K562 (cell line): ENCODE data around the gene KRTAP16-1. TPM values are rescaled to one million over a fixed set of nuclear protein-coding genes. Genes with fewer than 3 reads are reported as not detected.

Experiments
- ATAC-seq: fragments of 200-7000 bp; cut with Tn5 transposase; 3 replicates; pipeline ENCODE4 v1.9.1; 2020; ENCODE audit warnings: moderate library complexity
- BruUV-seq: library from RNA; stranded (reverse); fragments of 400-500 nt; replicated peaks from 2 replicates; lab custom pipeline; 2021; lab: Mats Ljungman, UMichigan
- CTCF ChIA-PET: fragments of 300-600 bp; formaldehyde crosslinking; extraction: SDS; loops from one replicate; lab custom pipeline; 2021; ENCODE audit warnings: low intra/inter-chr PET ratio; lab: Yijun Ruan, JAX
- POLR2A ChIA-PET: fragments of 300-600, 350-650 bp; sonication (Branson Sonifier 250); formaldehyde crosslinking; extraction: SDS; loops from one replicate; lab custom pipeline; 2021; ENCODE audit warnings: antibody characterized with exemption, inconsistent platforms; lab: Yijun Ruan, JAX
- DNase-seq, 4 experiments: peaks; one replicate each; pipeline versions ENCODE4 v3.0.0 to v3.0.0-alpha.2; 2011 to 2018; ENCODE audit warnings: low spot score in 3 of 4, mixed read lengths in 3 of 4; ENCODE audit errors: extremely low read depth in 1 of 4
- FAIRE-seq: peaks from 2 replicates; lab custom pipeline; 2011; peaks lifted over from hg19 to GRCh38; lab: Jason Lieb, UNC
- H2AFZ ChIP-seq: 2 replicates; pipeline ENCODE4 v1.6.0; 2011; ENCODE audit warnings: low read depth, low read length, control low read depth, inconsistent platforms
- H3K27ac ChIP-seq: fragments of 200-600 bp; 3 replicates; pipeline ENCODE4 v1.8.0; 2011; ENCODE audit warnings: low read depth, mild to moderate bottlenecking, control low read depth, inconsistent platforms, low read length, moderate library complexity, mixed read lengths; ENCODE audit errors: extremely low read depth
- H3K27me3 ChIP-seq, 2 experiments: fragments of 300-600 bp in 1 of 2; 2 replicates in 1 of 2; 3 replicates in 1 of 2; pipeline versions ENCODE4 v1.6.0 to v1.8.0; 2011; ENCODE audit warnings: inconsistent platforms in 2 of 2, low read length in 2 of 2, mild to moderate bottlenecking in 1 of 2, mixed read lengths in 1 of 2, moderate library complexity in 1 of 2; ENCODE audit not compliant: control insufficient read depth in 2 of 2, insufficient read depth in 2 of 2
- H3K36me3 ChIP-seq: fragments of 300-600 bp; 3 replicates; pipeline ENCODE4 v1.8.0; 2011; ENCODE audit warnings: mild to moderate bottlenecking, low read length, inconsistent platforms; ENCODE audit not compliant: control insufficient read depth, insufficient read depth
- H3K4me1 ChIP-seq, 2 experiments: fragments of 200-600 bp in 1 of 2; replicated peaks in 1 of 2; 2 replicates in 1 of 2; 3 replicates in 1 of 2; pipeline versions ENCODE4 v1.5.1 to v1.8.0; 2011; ENCODE audit warnings: inconsistent platforms in 2 of 2, low read length in 2 of 2, mild to moderate bottlenecking in 1 of 2, mixed read lengths in 1 of 2, moderate library complexity in 1 of 2; ENCODE audit not compliant: control insufficient read depth in 2 of 2, insufficient read depth in 2 of 2
- H3K4me2 ChIP-seq: 2 replicates; pipeline ENCODE4 v1.6.1; 2011; ENCODE audit warnings: low read length, control low read depth, inconsistent platforms, mixed read lengths; ENCODE audit not compliant: insufficient read depth
- H3K4me3 ChIP-seq: fragments of 200-600 bp; sonication (generic), shearing (Covaris generic); 2 replicates; pipeline ENCODE4 v1.5.1; 2016; ENCODE audit warnings: control low read depth, inconsistent platforms
- H3K79me2 ChIP-seq: fragments of 200-600 bp; 3 replicates; pipeline ENCODE4 v1.8.0; 2011; ENCODE audit warnings: low read length, inconsistent platforms; ENCODE audit not compliant: control insufficient read depth, insufficient read depth
- H3K9ac ChIP-seq, 2 experiments: 2 replicates each; pipeline versions ENCODE4 v1.6.0 to v1.6.1; 2011; ENCODE audit warnings: low read depth in 2 of 2, low read length in 2 of 2, control low read depth in 1 of 2, inconsistent platforms in 1 of 2, mild to moderate bottlenecking in 1 of 2, mixed read lengths in 1 of 2; ENCODE audit not compliant: insufficient read depth in 1 of 2
- H3K9me1 ChIP-seq: one replicate; pipeline ENCODE4 v1.6.0; 2011; ENCODE audit warnings: inconsistent platforms, mild to moderate bottlenecking, low read length, moderate library complexity; ENCODE audit not compliant: control insufficient read depth, insufficient read depth
- H3K9me3 ChIP-seq: replicated peaks from 2 replicates; pipeline ENCODE4 v1.5.1; 2011; ENCODE audit warnings: low read depth, low read length, inconsistent platforms; ENCODE audit not compliant: control insufficient read depth, insufficient read depth
- H4K20me1 ChIP-seq: replicated peaks from 2 replicates; pipeline ENCODE4 v1.6.1; 2011; ENCODE audit warnings: low read length, inconsistent platforms, mixed read lengths; ENCODE audit not compliant: control insufficient read depth, insufficient read depth
- BHLHE40 ChIP-seq: IDR thresholded peaks from 2 replicates; pipeline ENCODE4 v1.6.1; 2011; ENCODE audit warnings: low read length, improper control_type of control experiment
- EHMT2 ChIP-seq: fragments of 450-650 bp; IDR thresholded peaks from 2 replicates; pipeline ENCODE4 v1.6.1; 2018; ENCODE audit warnings: antibody characterized with exemption
- GABPA ChIP-seq: fragments of 200-800 bp; sonication (Bioruptor generic); conservative IDR thresholded peaks from 2 replicates; pipeline ENCODE4 v1.6.1; 2016; ENCODE audit warnings: low read depth, missing genetic modification characterization, missing compliant biosample characterization
- HMGN3 ChIP-seq: IDR thresholded peaks from 2 replicates; pipeline ENCODE4 v1.6.1; 2011; ENCODE audit warnings: borderline replicate concordance, low read depth, mild to moderate bottlenecking, mixed read lengths, low read length; ENCODE audit not compliant: insufficient read length; ENCODE audit errors: extremely low read depth
- HNRNPUL1 ChIP-seq: fragments of 200-400 bp; formaldehyde crosslinking; IDR thresholded peaks from 2 replicates; pipeline ENCODE4 v1.6.1; 2017; ENCODE audit warnings: low read length
- HOXB6 ChIP-seq: fragments of 250-450 bp; sonication (Bioruptor Pico); IDR thresholded peaks from 2 replicates; pipeline ENCODE4 v1.5.1; 2022; ENCODE audit warnings: mild to moderate bottlenecking, borderline replicate concordance
- MBD2 ChIP-seq: sonication (generic); IDR thresholded peaks from 2 replicates; pipeline ENCODE4 v1.6.1; 2016; ENCODE audit warnings: low read depth, borderline replicate concordance
- MIER1 ChIP-seq: fragments of 450-650 bp; IDR thresholded peaks from 2 replicates; pipeline ENCODE4 v1.6.1; 2016; ENCODE audit warnings: antibody characterized with exemption, mild to moderate bottlenecking, low read depth
- RCOR1 ChIP-seq, 2 experiments: IDR thresholded peaks; 2 replicates each; pipeline ENCODE4 v1.6.1; 2012; ENCODE audit warnings: low read depth in 2 of 2, low read length in 2 of 2, borderline replicate concordance in 1 of 2, improper control_type of control experiment in 1 of 2
- STAG1 ChIP-seq: sonication (generic); formaldehyde crosslinking; IDR thresholded peaks from 2 replicates; pipeline ENCODE4 v1.5.0; 2020; ENCODE audit warnings: missing genetic modification reagents, borderline replicate concordance
- ZNF311 ChIP-seq: fragments of 250-450 bp; sonication (Bioruptor Pico); IDR thresholded peaks from 2 replicates; pipeline ENCODE4 v1.4.0; 2020; ENCODE audit warnings: mild to moderate bottlenecking, moderate library complexity
- WGBS: fragments of 100-300 bp; shearing (Covaris generic); methylation state at CpG from one replicate; pipeline ENCODE4 v1.1.6; 2016; ENCODE audit warnings: low coverage, mixed read lengths; ENCODE audit not compliant: insufficient coverage; ENCODE audit errors: missing lambda C conversion rate; 5-methylcytosine and 5-hydroxymethylcytosine counted together
- in situ Hi-C: fragments of 300-500 bp; cut with MboI; formaldehyde crosslinking; loops from 4 replicates; pipeline ENCODE4 v1.15.0; 2018; ENCODE audit warnings: inconsistent platforms, mixed read lengths
- intact Hi-C: fragments of 100-400 bp; cut with micrococcal nuclease; formaldehyde crosslinking; loops from 2 replicates; pipeline ENCODE4 v1.14.2; 2022
- polyA plus RNA-seq, 8 experiments: library from polyadenylated mRNA; depleted of rRNA in 4 of 8; stranded (reverse) in 5 of 8; unstranded in 3 of 8; fragments of >200 nt; fragmentation: Nextera tagmentation in 2 of 8; fragmentation: Illumina TruSeq in 1 of 8; extraction: Ambion mirVana in 2 of 8; extraction: Trizol in 1 of 8; gene quantifications; 2 replicates each; pipeline versions ENCODE4 v1.2.1 to v1.2.3, GENCODE V29; 2011 to 2014; ENCODE audit warnings: inconsistent platforms in 1 of 8, missing spikeins in 1 of 8
- total RNA-seq, 7 experiments: library from RNA; depleted of rRNA in 6 of 7; stranded (reverse); fragments of >200 nt in 6 of 7; fragmentation: Illumina TruSeq in 2 of 7; extraction: Trizol in 2 of 7; gene quantifications; 2 replicates each; pipeline versions ENCODE4 v1.2.1 to v1.2.3, GENCODE V29; 2011 to 2021; ENCODE audit warnings: low replicate concordance in 1 of 7
- TF ChIP-seq, protein P1 (sequence below), 2 experiments: fragments of 450-650 bp in 1 of 2; sonication (generic) in 1 of 2; formaldehyde crosslinking; conservative IDR thresholded peaks; 2 replicates each; pipeline versions ENCODE4 v1.4.0 to v1.8.1; 2020 to 2022; ENCODE audit warnings: mild to moderate bottlenecking in 1 of 2, missing genetic modification reagents in 1 of 2
- TF ChIP-seq, protein P2 (sequence below): sonication (generic); formaldehyde crosslinking; IDR thresholded peaks from 2 replicates; pipeline ENCODE4 v1.8.1; 2023; ENCODE audit warnings: mild to moderate bottlenecking, missing genetic modification reagents
- TF ChIP-seq, protein P3 (sequence below): fragments of 450-650 bp; IDR thresholded peaks from 2 replicates; pipeline ENCODE4 v1.6.1; 2014; ENCODE audit warnings: low read depth, mild to moderate bottlenecking, moderate library complexity, borderline replicate concordance
- TF ChIP-seq, protein P4 (sequence below): fragments of 250-450 bp; sonication (Bioruptor Pico); IDR thresholded peaks from 2 replicates; pipeline ENCODE4 v1.8.0; 2021; ENCODE audit warnings: borderline replicate concordance, mild to moderate bottlenecking, moderate library complexity; ENCODE audit not compliant: poor library complexity, severe bottlenecking

Gene KRTAP16-1
- total and polyA plus RNA-seq, 9 of the 15 experiments (the other 6 are each of a cell fraction or from before 2014, with no cell fraction given) = not detected

DNA sequence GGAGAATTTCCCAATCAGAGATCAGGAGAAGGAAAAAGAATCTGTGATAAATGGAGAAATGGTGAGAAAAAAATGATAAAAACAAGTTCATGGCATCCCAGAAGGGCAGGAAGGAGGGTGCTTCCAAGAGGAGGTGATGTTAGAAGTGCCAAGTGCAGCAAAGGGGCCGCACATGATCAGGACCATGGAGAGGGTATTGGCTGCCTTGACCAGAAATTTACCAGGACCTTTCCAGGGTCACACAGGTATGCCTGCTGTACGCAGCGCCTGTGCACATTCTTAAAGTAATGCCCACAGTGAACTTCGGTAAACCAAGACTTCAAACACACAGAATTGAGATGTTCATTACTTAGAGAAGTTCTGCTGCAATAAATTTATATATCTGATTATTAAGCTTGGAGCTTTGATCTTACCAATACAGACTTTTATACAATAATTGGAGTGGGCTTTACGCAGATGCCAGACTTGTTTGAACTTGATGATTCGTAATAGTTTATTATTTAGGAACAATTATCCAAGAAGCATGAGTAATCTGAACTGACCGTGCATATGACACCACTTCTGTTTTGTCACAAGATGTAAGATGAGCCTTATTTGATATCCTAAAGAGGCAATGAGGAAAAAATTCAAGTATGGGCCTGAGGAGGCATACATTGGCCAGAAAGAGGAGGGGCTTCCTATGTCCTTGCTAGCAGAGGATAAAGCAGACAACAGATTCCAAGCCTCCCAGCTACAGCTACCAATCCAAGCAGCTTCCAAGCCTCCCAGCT lies 43.7 kb upstream of the KRTAP16-1 start:
- ChIA-PET POLR2A (interaction anchor here (0.6 to 1.0 kb wide), 2 partner anchors 40 to 52 kb away, joined by 3 to 4 read pairs; no protein-coding TSS in a partner anchor), CTCF (no interaction called here)
- DNase-seq (no peak), FAIRE-seq (no peak), ATAC-seq (no peak)
- no peaks in the 10 kb centered on the region for H3K79me2 ChIP-seq
- no peaks in the 10 kb centered on the region for H3K4me1 ChIP-seq
- H4K20me1 ChIP-seq = no peaks in the 10 kb centered on the region
- H3K27ac ChIP-seq = no peak overlapping the region
- intact Hi-C loops (no loop called here), in situ Hi-C loops (no loop called here)
- under 1% methylated on average over 7 of the region's 7 CpGs for WGBS
- no peaks in the 10 kb centered on the region for H3K9me3 ChIP-seq
- no peaks in the 10 kb centered on the region for H3K9me1 ChIP-seq
- BruUV-seq = no TSS peak
- H3K4me3 ChIP-seq = no peak overlapping the region
- H2AFZ ChIP-seq = no peak overlapping the region
- H3K27me3 ChIP-seq = no peaks in the 10 kb centered on the region
- H3K36me3 ChIP-seq = no peaks in the 10 kb centered on the region
- H3K4me2 ChIP-seq = no peak overlapping the region
- H3K9ac ChIP-seq = no peak overlapping the region
- TF ChIP-seq STAG1 (CRISPR knock-in tag) = no peak
- TF ChIP-seq HMGN3 = no peak
- no peak for TF ChIP-seq HOXB6 (CRISPR knock-in tag)
- TF ChIP-seq, protein P1, sequence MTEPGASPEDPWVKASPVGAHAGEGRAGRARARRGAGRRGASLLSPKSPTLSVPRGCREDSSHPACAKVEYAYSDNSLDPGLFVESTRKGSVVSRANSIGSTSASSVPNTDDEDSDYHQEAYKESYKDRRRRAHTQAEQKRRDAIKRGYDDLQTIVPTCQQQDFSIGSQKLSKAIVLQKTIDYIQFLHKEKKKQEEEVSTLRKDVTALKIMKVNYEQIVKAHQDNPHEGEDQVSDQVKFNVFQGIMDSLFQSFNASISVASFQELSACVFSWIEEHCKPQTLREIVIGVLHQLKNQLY (CRISPR knock-in tag; conservative IDR thresholded peaks at IDR 0.05) = no peak
- TF ChIP-seq, protein P2, sequence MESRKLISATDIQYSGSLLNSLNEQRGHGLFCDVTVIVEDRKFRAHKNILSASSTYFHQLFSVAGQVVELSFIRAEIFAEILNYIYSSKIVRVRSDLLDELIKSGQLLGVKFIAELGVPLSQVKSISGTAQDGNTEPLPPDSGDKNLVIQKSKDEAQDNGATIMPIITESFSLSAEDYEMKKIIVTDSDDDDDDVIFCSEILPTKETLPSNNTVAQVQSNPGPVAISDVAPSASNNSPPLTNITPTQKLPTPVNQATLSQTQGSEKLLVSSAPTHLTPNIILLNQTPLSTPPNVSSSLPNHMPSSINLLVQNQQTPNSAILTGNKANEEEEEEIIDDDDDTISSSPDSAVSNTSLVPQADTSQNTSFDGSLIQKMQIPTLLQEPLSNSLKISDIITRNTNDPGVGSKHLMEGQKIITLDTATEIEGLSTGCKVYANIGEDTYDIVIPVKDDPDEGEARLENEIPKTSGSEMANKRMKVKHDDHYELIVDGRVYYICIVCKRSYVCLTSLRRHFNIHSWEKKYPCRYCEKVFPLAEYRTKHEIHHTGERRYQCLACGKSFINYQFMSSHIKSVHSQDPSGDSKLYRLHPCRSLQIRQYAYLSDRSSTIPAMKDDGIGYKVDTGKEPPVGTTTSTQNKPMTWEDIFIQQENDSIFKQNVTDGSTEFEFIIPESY (CRISPR knock-in tag) = no peak
- TF ChIP-seq MIER1 = peak; percentile 68; the same call in 1 of the 2 replicates
- no peak for TF ChIP-seq GABPA
- TF ChIP-seq MBD2 = no peak
- peak; percentile 85 for TF ChIP-seq EHMT2
- TF ChIP-seq, protein P3, sequence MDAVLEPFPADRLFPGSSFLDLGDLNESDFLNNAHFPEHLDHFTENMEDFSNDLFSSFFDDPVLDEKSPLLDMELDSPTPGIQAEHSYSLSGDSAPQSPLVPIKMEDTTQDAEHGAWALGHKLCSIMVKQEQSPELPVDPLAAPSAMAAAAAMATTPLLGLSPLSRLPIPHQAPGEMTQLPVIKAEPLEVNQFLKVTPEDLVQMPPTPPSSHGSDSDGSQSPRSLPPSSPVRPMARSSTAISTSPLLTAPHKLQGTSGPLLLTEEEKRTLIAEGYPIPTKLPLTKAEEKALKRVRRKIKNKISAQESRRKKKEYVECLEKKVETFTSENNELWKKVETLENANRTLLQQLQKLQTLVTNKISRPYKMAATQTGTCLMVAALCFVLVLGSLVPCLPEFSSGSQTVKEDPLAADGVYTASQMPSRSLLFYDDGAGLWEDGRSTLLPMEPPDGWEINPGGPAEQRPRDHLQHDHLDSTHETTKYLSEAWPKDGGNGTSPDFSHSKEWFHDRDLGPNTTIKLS = no peak
- TF ChIP-seq, protein P4, sequence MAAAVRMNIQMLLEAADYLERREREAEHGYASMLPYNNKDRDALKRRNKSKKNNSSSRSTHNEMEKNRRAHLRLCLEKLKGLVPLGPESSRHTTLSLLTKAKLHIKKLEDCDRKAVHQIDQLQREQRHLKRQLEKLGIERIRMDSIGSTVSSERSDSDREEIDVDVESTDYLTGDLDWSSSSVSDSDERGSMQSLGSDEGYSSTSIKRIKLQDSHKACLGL = no peak
- no peak for TF ChIP-seq ZNF311
- no peak for TF ChIP-seq RCOR1 (IDR thresholded peaks at IDR 0.05; ENCODE audit: borderline replicate concordance in 1 of 2, low read depth in 2 of 2, low read length in 2 of 2)
- no peak for TF ChIP-seq HNRNPUL1
- TF ChIP-seq BHLHE40 = no peak
